HEK293 (cell line): ENCODE data around the gene MCAT.
A peak's percentile ranks its signal among the peaks of the same experiment; 100 is the strongest.

ENCODE experiments used
- CTCF ChIA-PET: fragments of 350-600 bp; formaldehyde crosslinking; extraction: SDS; loops from one replicate; lab custom pipeline; 2021; ENCODE audit warnings: antibody characterized with exemption; lab: Yijun Ruan, JAX
- POLR2A ChIA-PET: fragments of 300-600 bp; formaldehyde crosslinking; extraction: SDS; loops from one replicate; lab custom pipeline; 2020; ENCODE audit warnings: antibody characterized with exemption, inconsistent platforms; lab: Yijun Ruan, JAX
- H3K27ac ChIP-seq: fragments of 200-500 bp; sonication (Bioruptor generic); 2 replicates; pipeline ENCODE4 v1.5.1; 2014; ENCODE audit warnings: low read depth, low read length, control low read depth, inconsistent platforms; ENCODE audit errors: extremely low read depth
- H3K36me3 ChIP-seq, 2 experiments: fragments of 200-500 bp in 1 of 2; sonication (Bioruptor generic) in 1 of 2; 1 replicate in 1 of 2; 2 replicates in 1 of 2; pipeline ENCODE4 v1.5.1; 2014 to 2017; ENCODE audit warnings: inconsistent platforms in 2 of 2, low read length in 2 of 2; ENCODE audit not compliant: control insufficient read depth in 2 of 2, insufficient read depth in 1 of 2
- H3K4me1 ChIP-seq: fragments of 200-500 bp; sonication (Bioruptor generic); 2 replicates; pipeline ENCODE4 v1.5.1; 2014; ENCODE audit warnings: mild to moderate bottlenecking, low read length, inconsistent platforms; ENCODE audit not compliant: control insufficient read depth, insufficient read depth
- H3K4me3 ChIP-seq: 2 replicates; pipeline ENCODE4 v1.5.1; 2011; ENCODE audit warnings: low read depth, mild to moderate bottlenecking, control low read depth, low read length, moderate library complexity
- H3K9me3 ChIP-seq: fragments of 200-500 bp; sonication (Bioruptor generic); 2 replicates; pipeline ENCODE4 v1.5.1; 2014; ENCODE audit warnings: low read depth, low read length, inconsistent platforms; ENCODE audit not compliant: control insufficient read depth, insufficient read depth
- KLF9 ChIP-seq: fragments of 450-650 bp; formaldehyde crosslinking; IDR thresholded peaks from 2 replicates; pipeline ENCODE4 v1.5.1; 2016; ENCODE audit warnings: missing biosample characterization, missing genetic modification characterization, low read depth
- SCRT1 ChIP-seq: fragments of 450-650 bp; formaldehyde crosslinking; IDR thresholded peaks from 2 replicates; pipeline ENCODE4 v1.5.1; 2016; ENCODE audit warnings: missing biosample characterization, missing genetic modification characterization, borderline replicate concordance
- ZBTB17 ChIP-seq: fragments of 450-650 bp; formaldehyde crosslinking; IDR thresholded peaks from 2 replicates; pipeline ENCODE4 v1.5.1; 2016; ENCODE audit warnings: missing biosample characterization, missing genetic modification characterization
- ZBTB48 ChIP-seq: fragments of 450-650 bp; formaldehyde crosslinking; IDR thresholded peaks from 2 replicates; pipeline ENCODE4 v1.5.1; 2016; ENCODE audit warnings: missing biosample characterization, missing genetic modification characterization
- ZNF114 ChIP-seq: fragments of 450-650 bp; formaldehyde crosslinking; IDR thresholded peaks from 2 replicates; pipeline ENCODE4 v1.5.0; 2017; ENCODE audit warnings: missing biosample characterization, missing genetic modification characterization
- ZNF140 ChIP-seq: fragments of 450-650 bp; formaldehyde crosslinking; IDR thresholded peaks from 2 replicates; pipeline ENCODE4 v1.5.1; 2016; ENCODE audit warnings: missing biosample characterization, missing genetic modification characterization
- ZNF248 ChIP-seq: fragments of 450-650 bp; formaldehyde crosslinking; IDR thresholded peaks from 2 replicates; pipeline ENCODE4 v1.5.1; 2017; ENCODE audit warnings: missing biosample characterization, missing genetic modification characterization
- ZNF548 ChIP-seq: fragments of 450-650 bp; formaldehyde crosslinking; IDR thresholded peaks from 2 replicates; pipeline ENCODE4 v1.5.1; 2016; ENCODE audit warnings: missing biosample characterization, missing genetic modification characterization
- ZNF600 ChIP-seq: fragments of 450-650 bp; formaldehyde crosslinking; IDR thresholded peaks from 2 replicates; pipeline ENCODE4 v1.5.1; 2016; ENCODE audit warnings: missing biosample characterization, missing genetic modification characterization
- ZNF785 ChIP-seq: fragments of 450-650 bp; formaldehyde crosslinking; IDR thresholded peaks from 2 replicates; pipeline ENCODE4 v1.5.1; 2016; ENCODE audit warnings: missing biosample characterization, missing genetic modification characterization
- ZSCAN16 ChIP-seq: fragments of 450-650 bp; formaldehyde crosslinking; IDR thresholded peaks from 2 replicates; pipeline ENCODE4 v1.5.1; 2016; ENCODE audit warnings: missing biosample characterization, missing genetic modification characterization
- TF ChIP-seq, protein P1 (sequence below): fragments of 450-650 bp; formaldehyde crosslinking; IDR thresholded peaks from 2 replicates; pipeline ENCODE4 v1.5.1; 2016; ENCODE audit warnings: missing biosample characterization, missing genetic modification characterization
- TF ChIP-seq, protein P2 (sequence below): fragments of 450-650 bp; formaldehyde crosslinking; IDR thresholded peaks from 2 replicates; pipeline ENCODE4 v1.5.1; 2016; ENCODE audit warnings: missing biosample characterization, missing genetic modification characterization
- TF ChIP-seq, protein P3 (sequence below): fragments of 450-650 bp; formaldehyde crosslinking; IDR thresholded peaks from 2 replicates; pipeline ENCODE4 v1.5.1; 2016; ENCODE audit warnings: missing biosample characterization, missing genetic modification characterization, borderline replicate concordance
- TF ChIP-seq, protein P4 (sequence below): fragments of 450-650 bp; formaldehyde crosslinking; IDR thresholded peaks from 2 replicates; pipeline ENCODE4 v1.5.1; 2016; ENCODE audit warnings: missing biosample characterization, missing genetic modification characterization
- TF ChIP-seq, protein P5 (sequence below): fragments of 450-650 bp; formaldehyde crosslinking; IDR thresholded peaks from 2 replicates; pipeline ENCODE4 v1.5.1; 2017; ENCODE audit warnings: missing biosample characterization, missing genetic modification characterization

MCAT gene

DNA sequence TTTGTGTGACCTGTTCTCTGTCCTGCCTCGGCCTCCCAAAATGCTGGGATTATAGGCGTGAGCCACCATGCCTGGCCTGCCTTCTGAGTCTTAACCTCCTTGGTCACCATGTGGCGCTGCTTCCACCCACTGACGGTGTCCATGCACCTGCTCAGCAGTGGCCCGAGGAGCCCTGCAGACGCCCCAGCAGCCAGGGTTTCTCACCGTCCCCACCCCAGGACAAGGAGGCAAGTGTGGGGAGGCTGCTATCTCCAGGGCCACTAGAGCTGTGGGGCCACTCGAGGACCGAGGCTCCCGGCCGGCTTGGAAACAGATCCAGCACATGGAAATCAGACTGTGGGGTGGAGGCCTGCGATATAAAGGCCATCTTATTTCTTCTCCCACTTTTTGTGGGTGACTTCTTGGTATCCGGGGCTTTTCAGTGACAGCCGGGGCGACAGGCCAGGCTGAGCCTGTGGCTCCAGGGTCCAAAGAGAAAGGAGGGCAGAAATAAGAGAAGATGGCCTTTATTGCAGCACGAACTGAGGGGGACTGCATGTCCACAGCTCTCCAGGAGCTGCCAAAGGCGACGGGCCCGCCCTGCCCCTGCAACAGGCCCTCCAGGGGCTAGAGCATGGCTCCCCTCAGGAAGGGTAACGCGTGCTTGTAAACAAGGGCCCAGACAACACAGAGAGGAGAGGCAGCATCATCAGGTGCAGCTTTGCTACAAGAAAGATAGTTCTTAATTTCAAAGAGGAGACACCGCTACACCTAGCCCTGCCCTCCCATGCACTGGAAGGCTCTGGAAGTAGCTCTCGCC lies 23.1 kb upstream of the MCAT start (continued):
- TF ChIP-seq, protein P1, sequence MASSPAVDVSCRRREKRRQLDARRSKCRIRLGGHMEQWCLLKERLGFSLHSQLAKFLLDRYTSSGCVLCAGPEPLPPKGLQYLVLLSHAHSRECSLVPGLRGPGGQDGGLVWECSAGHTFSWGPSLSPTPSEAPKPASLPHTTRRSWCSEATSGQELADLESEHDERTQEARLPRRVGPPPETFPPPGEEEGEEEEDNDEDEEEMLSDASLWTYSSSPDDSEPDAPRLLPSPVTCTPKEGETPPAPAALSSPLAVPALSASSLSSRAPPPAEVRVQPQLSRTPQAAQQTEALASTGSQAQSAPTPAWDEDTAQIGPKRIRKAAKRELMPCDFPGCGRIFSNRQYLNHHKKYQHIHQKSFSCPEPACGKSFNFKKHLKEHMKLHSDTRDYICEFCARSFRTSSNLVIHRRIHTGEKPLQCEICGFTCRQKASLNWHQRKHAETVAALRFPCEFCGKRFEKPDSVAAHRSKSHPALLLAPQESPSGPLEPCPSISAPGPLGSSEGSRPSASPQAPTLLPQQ (tag by site-specific recombination) = no peak
- TF ChIP-seq ZNF548 (tag by site-specific recombination) = no peak
- no peak for TF ChIP-seq ZSCAN16
- no peak for TF ChIP-seq ZNF114 (tag by site-specific recombination)
- TF ChIP-seq ZNF248 (tag by site-specific recombination) = no peak
- TF ChIP-seq ZNF600 (tag by site-specific recombination) = no peak
- TF ChIP-seq ZNF140 = no peak
- TF ChIP-seq, protein P2, sequence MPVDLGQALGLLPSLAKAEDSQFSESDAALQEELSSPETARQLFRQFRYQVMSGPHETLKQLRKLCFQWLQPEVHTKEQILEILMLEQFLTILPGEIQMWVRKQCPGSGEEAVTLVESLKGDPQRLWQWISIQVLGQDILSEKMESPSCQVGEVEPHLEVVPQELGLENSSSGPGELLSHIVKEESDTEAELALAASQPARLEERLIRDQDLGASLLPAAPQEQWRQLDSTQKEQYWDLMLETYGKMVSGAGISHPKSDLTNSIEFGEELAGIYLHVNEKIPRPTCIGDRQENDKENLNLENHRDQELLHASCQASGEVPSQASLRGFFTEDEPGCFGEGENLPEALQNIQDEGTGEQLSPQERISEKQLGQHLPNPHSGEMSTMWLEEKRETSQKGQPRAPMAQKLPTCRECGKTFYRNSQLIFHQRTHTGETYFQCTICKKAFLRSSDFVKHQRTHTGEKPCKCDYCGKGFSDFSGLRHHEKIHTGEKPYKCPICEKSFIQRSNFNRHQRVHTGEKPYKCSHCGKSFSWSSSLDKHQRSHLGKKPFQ (tag by site-specific recombination) = no peak
- TF ChIP-seq, protein P3, sequence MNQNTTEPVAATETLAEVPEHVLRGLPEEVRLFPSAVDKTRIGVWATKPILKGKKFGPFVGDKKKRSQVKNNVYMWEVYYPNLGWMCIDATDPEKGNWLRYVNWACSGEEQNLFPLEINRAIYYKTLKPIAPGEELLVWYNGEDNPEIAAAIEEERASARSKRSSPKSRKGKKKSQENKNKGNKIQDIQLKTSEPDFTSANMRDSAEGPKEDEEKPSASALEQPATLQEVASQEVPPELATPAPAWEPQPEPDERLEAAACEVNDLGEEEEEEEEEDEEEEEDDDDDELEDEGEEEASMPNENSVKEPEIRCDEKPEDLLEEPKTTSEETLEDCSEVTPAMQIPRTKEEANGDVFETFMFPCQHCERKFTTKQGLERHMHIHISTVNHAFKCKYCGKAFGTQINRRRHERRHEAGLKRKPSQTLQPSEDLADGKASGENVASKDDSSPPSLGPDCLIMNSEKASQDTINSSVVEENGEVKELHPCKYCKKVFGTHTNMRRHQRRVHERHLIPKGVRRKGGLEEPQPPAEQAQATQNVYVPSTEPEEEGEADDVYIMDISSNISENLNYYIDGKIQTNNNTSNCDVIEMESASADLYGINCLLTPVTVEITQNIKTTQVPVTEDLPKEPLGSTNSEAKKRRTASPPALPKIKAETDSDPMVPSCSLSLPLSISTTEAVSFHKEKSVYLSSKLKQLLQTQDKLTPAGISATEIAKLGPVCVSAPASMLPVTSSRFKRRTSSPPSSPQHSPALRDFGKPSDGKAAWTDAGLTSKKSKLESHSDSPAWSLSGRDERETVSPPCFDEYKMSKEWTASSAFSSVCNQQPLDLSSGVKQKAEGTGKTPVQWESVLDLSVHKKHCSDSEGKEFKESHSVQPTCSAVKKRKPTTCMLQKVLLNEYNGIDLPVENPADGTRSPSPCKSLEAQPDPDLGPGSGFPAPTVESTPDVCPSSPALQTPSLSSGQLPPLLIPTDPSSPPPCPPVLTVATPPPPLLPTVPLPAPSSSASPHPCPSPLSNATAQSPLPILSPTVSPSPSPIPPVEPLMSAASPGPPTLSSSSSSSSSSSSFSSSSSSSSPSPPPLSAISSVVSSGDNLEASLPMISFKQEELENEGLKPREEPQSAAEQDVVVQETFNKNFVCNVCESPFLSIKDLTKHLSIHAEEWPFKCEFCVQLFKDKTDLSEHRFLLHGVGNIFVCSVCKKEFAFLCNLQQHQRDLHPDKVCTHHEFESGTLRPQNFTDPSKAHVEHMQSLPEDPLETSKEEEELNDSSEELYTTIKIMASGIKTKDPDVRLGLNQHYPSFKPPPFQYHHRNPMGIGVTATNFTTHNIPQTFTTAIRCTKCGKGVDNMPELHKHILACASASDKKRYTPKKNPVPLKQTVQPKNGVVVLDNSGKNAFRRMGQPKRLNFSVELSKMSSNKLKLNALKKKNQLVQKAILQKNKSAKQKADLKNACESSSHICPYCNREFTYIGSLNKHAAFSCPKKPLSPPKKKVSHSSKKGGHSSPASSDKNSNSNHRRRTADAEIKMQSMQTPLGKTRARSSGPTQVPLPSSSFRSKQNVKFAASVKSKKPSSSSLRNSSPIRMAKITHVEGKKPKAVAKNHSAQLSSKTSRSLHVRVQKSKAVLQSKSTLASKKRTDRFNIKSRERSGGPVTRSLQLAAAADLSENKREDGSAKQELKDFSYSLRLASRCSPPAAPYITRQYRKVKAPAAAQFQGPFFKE (tag by site-specific recombination) = no peak

DNA sequence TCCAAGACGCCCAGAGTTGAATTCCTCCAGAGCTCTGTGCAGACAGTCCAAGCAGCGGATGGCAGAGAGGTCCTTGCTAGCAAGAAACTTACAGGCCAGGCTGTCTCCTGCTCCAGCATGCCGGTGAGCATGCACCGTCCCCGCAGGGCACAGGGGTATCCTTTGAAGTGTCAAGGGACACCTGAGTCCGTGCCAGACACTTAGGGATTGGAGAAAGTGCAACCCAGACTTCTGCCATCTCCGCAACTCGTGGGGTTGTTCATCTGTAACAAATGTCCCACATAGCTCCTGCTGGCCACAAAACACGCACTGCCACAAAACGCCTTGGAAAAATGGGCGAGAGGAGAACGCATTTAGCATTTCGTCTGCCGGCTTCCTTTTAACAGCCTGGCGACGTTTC lies 21.4 kb upstream of the MCAT start:
- no peak overlapping the region for H3K27ac ChIP-seq
- peaks cover 0 to 34% of the 10 kb centered on the region in 2 experiments; a peak in 1 of 3 replicates for H3K36me3 ChIP-seq
- H3K4me3 ChIP-seq = no peak overlapping the region
- no peaks in the 10 kb centered on the region for H3K4me1 ChIP-seq
- no peaks in the 10 kb centered on the region for H3K9me3 ChIP-seq
- ChIA-PET POLR2A (interaction anchor here (1.2 to 1.5 kb wide), 3 partner anchors 16 to 23 kb away, joined by 4 to 5 read pairs (median 4); no protein-coding TSS in a partner anchor), CTCF (no interaction called here)
- TF ChIP-seq SCRT1 (tag by site-specific recombination) = no peak
- TF ChIP-seq, protein P4, sequence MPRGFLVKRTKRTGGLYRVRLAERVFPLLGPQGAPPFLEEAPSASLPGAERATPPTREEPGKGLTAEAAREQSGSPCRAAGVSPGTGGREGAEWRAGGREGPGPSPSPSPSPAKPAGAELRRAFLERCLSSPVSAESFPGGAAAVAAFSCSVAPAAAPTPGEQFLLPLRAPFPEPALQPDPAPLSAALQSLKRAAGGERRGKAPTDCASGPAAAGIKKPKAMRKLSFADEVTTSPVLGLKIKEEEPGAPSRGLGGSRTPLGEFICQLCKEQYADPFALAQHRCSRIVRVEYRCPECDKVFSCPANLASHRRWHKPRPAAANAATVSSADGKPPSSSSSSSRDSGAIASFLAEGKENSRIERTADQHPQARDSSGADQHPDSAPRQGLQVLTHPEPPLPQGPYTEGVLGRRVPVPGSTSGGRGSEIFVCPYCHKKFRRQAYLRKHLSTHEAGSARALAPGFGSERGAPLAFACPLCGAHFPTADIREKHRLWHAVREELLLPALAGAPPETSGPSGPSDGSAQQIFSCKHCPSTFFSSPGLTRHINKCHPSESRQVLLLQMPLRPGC = no peak
- TF ChIP-seq ZNF785 (tag by site-specific recombination) = no peak
- TF ChIP-seq KLF9 (tag by site-specific recombination) = no peak
- TF ChIP-seq, protein P5, sequence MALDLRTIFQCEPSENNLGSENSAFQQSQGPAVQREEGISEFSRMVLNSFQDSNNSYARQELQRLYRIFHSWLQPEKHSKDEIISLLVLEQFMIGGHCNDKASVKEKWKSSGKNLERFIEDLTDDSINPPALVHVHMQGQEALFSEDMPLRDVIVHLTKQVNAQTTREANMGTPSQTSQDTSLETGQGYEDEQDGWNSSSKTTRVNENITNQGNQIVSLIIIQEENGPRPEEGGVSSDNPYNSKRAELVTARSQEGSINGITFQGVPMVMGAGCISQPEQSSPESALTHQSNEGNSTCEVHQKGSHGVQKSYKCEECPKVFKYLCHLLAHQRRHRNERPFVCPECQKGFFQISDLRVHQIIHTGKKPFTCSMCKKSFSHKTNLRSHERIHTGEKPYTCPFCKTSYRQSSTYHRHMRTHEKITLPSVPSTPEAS (tag by site-specific recombination) = no peak
- TF ChIP-seq ZBTB48 (tag by site-specific recombination) = 0 out of 2 replicates have a peak, but pooled peaks have one; percentile 28
- TF ChIP-seq ZBTB17 (tag by site-specific recombination) = peak; percentile 86
- TF ChIP-seq ZNF548 (tag by site-specific recombination) = no peak
